Aorta (tissue), 5 donors: ENCODE measurements around the gene RIPOR1. TPM values are rescaled to one million over a fixed set of nuclear protein-coding genes. Genes with fewer than 3 reads are reported as not detected.

Experiments
- ATAC-seq: fragments of 200-7000 bp; cut with Tn5 transposase; one replicate; pipeline ENCODE4 v1.9.1; 2022; ENCODE audit warnings: moderate library complexity; ENCODE audit not compliant: low FRiP score
- DNase-seq, 2 donors: peaks; one replicate each; pipeline ENCODE4 v3.0.0-alpha.2; 2020
- H3K27ac ChIP-seq, 2 donors: one replicate each; pipeline ENCODE4 v1.5.1; 2013; ENCODE audit warnings: low read length in 2 of 2, mild to moderate bottlenecking in 2 of 2, moderate library complexity in 2 of 2, control low read depth in 1 of 2, inconsistent platforms in 1 of 2, low read depth in 1 of 2
- H3K27me3 ChIP-seq, 2 donors: one replicate each; pipeline ENCODE4 v1.6.1; 2013; ENCODE audit warnings: control low read depth in 1 of 2, low read length in 1 of 2, mild to moderate bottlenecking in 1 of 2, moderate library complexity in 1 of 2; ENCODE audit not compliant: insufficient read depth in 2 of 2, control insufficient read depth in 1 of 2
- H3K36me3 ChIP-seq, 2 donors: one replicate each; pipeline ENCODE4 v1.6.1; 2013; ENCODE audit warnings: control low read depth in 1 of 2, low read length in 1 of 2, mild to moderate bottlenecking in 1 of 2; ENCODE audit not compliant: insufficient read depth in 2 of 2, control insufficient read depth in 1 of 2
- H3K4me1 ChIP-seq, 2 donors: one replicate each; pipeline ENCODE4 v1.6.1; 2013; ENCODE audit warnings: low read length in 2 of 2, control low read depth in 1 of 2, mild to moderate bottlenecking in 1 of 2, moderate library complexity in 1 of 2; ENCODE audit not compliant: insufficient read depth in 2 of 2, control insufficient read depth in 1 of 2
- H3K4me3 ChIP-seq, 2 donors: one replicate each; pipeline ENCODE4 v1.5.1; 2013; ENCODE audit warnings: low read length in 2 of 2, control low read depth in 1 of 2, mild to moderate bottlenecking in 1 of 2
- H3K9me3 ChIP-seq: one replicate; pipeline ENCODE4 v1.6.1; 2013; ENCODE audit warnings: mild to moderate bottlenecking, low read length; ENCODE audit not compliant: control insufficient read depth
- WGBS, 2 donors: extraction: QIAGEN DNeasy Blood & Tissue Kit; methylation state at CpG; one replicate each; pipeline ENCODE4 v1.1.7; 2013; 5-methylcytosine and 5-hydroxymethylcytosine counted together
- intact Hi-C, 2 donors: fragments of 100-400 bp; cut with DNase I; formaldehyde crosslinking; loops; one replicate each; pipeline versions ENCODE4 v1.14.2 to v1.15.0; 2022
- polyA plus RNA-seq, 2 donors: library from polyadenylated mRNA; stranded (reverse); fragments of 200-250 nt; gene quantifications; one replicate each; pipeline ENCODE4 v1.2.3, GENCODE V29; 2013
- total RNA-seq, 2 donors: library from RNA; stranded (reverse); fragmentation: NEBNext Ultra II Directional; extraction: Animal tissue kit (Norgen Biotek cat#: 25700); gene quantifications; one replicate each; pipeline ENCODE4 v1.2.1, GENCODE V29; 2021
- donor health status: healthy with polysubstance abuse.
- donor health status: Bipolar disorder and iron deficiency.
- donor health status: DM: no; HTN: no; CAD: no.
- donor health status: DM: no; HTN: no; CAD: no.
- donor health status: DM: yes; HTN: yes; CAD: no.

RIPOR1 gene
- total and polyA plus RNA-seq, 4 donors = 22.7 to 120 (median 85.5) TPM

DNA sequence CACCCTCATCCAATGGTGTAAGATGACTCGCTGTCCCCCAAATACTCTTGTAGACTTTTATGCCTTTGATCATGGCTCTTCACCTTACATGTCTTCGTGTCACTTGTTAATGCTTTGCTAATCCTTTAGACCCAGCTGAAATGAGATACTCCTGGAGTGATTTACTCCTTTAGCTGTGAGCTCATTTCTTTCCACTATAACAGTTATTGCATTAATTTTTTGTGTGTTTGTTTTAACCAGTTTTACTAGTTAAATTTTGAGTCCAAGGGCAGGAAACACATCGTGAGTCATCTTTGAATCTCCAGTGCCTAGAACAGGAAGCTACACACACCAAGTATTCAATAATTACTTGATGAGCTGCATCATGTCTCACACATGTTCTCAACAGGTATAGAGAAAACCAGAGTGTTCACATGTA lies 27.2 kb downstream of the RIPOR1 start:
- ATAC-seq (no peak), DNase-seq (no peak)
- intact Hi-C loops = no loop called here

DNA sequence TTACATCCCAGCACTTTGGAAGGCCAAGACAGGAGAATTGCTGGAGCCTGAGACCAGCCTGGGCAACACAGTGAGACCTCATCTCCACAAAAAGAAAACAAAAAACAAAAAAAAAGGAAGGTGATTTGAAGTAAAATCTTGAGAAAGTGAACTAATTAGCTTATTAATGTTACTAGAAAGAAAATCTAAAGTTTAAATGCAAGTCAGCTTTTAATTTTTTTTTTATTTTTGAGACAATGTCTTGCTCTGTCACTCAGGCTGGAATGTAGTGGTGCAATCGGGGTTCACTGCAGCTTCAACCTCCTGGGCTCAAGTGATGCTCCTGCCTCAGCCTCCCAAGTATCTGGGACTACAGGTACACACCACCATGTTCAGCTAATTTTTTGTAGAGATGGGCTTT lies 30.2 kb downstream of the RIPOR1 start:
- 82 to 94% methylated on average over 1 of the region's 1 CpG for WGBS, 2 donors

More for the DNA sequence above, 27.2 kb downstream of the RIPOR1 start:
- Histone ChIP-seq H3K27me3 (no peaks in the 10 kb centered on the region), H3K4me3 (no peak overlapping the region), H3K9me3 (no peaks in the 10 kb centered on the region), H3K36me3 (no peaks in the 10 kb centered on the region), H3K27ac (no peak overlapping the region), H3K4me1 (no peaks in the 10 kb centered on the region)
- 77 to 79% methylated on average over 3 of the region's 3 CpGs for WGBS, 2 donors

DNA sequence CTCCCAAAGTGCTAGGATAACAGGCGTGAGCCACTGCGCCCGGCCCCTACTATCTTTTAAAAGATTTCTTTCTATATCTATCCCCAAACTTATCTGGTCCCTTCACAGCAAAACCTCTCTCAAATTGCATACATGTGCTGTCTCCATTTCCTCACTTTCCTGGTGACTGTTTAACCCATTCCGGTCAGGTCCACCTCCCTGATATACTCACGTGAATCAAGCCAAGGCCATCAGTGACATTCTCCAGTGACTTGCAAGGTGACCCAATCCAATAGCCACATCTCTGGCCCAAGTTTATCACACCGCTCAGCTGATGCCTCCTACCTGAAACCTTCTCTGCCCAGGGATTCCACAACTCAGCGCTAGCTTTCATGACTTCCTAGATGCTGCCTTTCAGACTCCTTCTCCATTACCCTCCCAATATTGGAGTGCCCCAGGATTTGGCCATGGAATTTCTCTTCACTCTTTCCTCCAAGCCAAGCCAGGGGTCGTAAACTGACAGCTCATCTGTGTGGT lies 32.3 kb downstream of the RIPOR1 start:
- H3K27me3 ChIP-seq = no peaks in the 10 kb centered on the region
- intact Hi-C loops = loop anchor here in 1 of 2 donors (5.0 kb wide), 2 partner anchors 34 to 101 kb away; partner anchors contain the start of genes ACD, PARD6A and RIPOR1
- H3K9me3 ChIP-seq = no peaks in the 10 kb centered on the region
- no peaks in the 10 kb centered on the region for H3K36me3 ChIP-seq
- DNase-seq (peak in 1 of 2 donors; percentile 9), ATAC-seq (no peak)
- H3K4me3 ChIP-seq = no peak overlapping the region
- H3K27ac ChIP-seq = no peak overlapping the region
- H3K4me1 ChIP-seq = no peaks in the 10 kb centered on the region
- WGBS, 2 donors = 78 to 86% methylated on average over 8 of the region's 8 CpGs

More for the DNA sequence above, 30.2 kb downstream of the RIPOR1 start:
- peak in 1 of 2 donors; percentile 10 for DNase-seq
- Histone ChIP-seq H3K4me3 (no peak overlapping the region), H3K9me3 (no peaks in the 10 kb centered on the region), H3K36me3 (no peaks in the 10 kb centered on the region), H3K27me3 (no peaks in the 10 kb centered on the region), H3K27ac (no peak overlapping the region), H3K4me1 (no peaks in the 10 kb centered on the region)
- no peak for ATAC-seq
- intact Hi-C loops = no loop called here

DNA sequence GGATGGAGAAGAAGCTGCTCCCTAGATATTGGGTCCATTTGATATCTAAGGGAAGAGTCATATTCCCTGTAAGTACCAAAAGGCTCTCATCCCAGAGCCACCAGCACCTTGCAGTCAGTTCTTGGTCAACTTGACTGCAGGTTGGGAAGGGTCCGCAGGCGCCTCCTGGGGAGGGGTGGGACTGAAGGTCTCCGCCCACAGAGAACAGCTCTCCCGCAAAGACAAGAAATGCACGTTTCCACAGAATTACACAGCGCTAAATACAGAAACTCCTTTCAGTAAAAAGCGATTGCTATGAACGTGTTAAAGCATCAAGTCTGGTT lies 32.8 kb downstream of the RIPOR1 start:
- Histone ChIP-seq H3K4me1 (no peaks in the 10 kb centered on the region), H3K4me3 (peak overlapping the region; percentile 9 to 37), H3K27me3 (no peaks in the 10 kb centered on the region), H3K9me3 (no peaks in the 10 kb centered on the region), H3K36me3 (no peaks in the 10 kb centered on the region), H3K27ac (peak overlapping the region in 1 of 2 donors; percentile 64)
- ATAC-seq (peak; percentile 1), DNase-seq (no peak)
- 2 to 3% methylated on average over 8 of the region's 8 CpGs for WGBS, 2 donors
- intact Hi-C loops = loop anchor here in 1 of 2 donors (5.0 kb wide), 2 partner anchors 34 to 101 kb away; partner anchors contain the start of genes ACD, PARD6A and RIPOR1

DNA sequence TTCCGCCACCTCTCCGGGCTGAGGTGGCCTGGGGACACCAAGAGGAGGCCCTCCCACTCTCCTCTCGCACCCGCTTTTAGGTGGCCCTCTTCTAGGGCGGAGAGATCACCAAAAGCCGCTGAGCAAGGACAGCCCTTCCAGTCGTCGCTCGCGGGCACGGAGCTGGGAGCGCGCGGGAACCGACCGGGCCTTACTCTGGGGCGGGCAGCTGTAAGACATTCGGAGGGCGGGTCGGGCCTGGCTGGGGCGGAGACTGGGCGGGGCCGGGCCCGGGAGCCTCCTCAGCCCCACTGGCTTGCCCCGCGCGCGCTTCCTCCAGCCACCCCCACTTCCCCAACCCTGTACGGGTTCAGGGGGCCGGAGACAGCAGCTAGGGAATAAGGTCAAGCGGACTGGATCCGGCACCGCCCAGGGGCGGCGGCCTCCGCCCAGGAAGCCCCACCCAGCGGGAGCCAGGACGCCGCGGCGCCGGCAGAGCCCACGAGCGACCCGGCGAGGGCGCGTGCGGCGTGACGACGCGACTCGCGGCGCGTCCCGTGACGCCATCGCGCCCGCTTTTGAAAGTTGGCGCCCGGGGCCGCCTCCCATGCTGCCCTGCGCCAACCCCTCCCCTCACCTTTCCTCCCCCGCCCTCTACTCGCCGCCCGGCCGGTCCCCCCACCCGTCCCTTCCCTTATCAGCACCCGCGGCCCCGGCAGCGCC lies 33.3 kb downstream of the RIPOR1 start:
- peak overlapping the region; percentile 77 to 81 for H3K4me3 ChIP-seq
- no peaks in the 10 kb centered on the region for H3K36me3 ChIP-seq
- H3K9me3 ChIP-seq = no peaks in the 10 kb centered on the region
- peak overlapping the region in 1 of 2 donors; percentile 64 for H3K27ac ChIP-seq
- 0% methylated on average over 37 to 76 of the region's 76 CpGs for WGBS, 2 donors
- H3K4me1 ChIP-seq = no peaks in the 10 kb centered on the region
- no peaks in the 10 kb centered on the region for H3K27me3 ChIP-seq
- peak; percentile 95 for ATAC-seq
- intact Hi-C loops = loop anchor here (1.0 to 5.0 kb wide), 5 partner anchors 33 to 105 kb away; partner anchors contain the start of genes ACD (in 2 of the 2), PARD6A (in 2 of the 2) and RIPOR1 (in 2 of the 2)
- peak; percentile 98 to 99 for DNase-seq

DNA sequence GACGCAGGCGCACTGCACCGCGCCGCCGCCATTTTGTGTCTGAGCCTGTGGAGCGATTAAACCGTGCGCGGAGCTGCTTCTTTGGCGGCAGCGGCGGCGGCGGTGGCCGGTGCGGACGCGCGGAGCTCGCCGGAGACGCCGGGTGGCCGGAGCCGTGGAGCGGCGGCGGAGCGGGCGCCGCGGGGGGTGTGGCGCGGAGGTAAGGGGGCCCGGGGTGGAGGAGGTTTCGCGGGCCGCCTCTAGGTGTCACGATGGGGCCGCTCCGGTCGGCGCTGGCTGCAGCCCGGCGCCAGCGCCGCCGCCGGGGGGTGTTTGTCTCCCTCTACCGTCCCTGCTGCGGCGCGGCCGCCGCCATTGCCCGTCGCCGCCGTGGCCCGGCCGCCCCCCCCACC lies 33.9 kb downstream of the RIPOR1 start, which contains the start of gene CTCF:
TSS of gene CTCF (plus strand) at position 1 of the 392 bp plus-strand sequence. CDS start 48,307 bp downstream, outside the sequence.
- intact Hi-C loops = loop anchor here (1.0 to 5.0 kb wide), 5 partner anchors 34 to 105 kb away; partner anchors contain the start of genes ACD (in 2 of the 2), PARD6A (in 2 of the 2) and RIPOR1 (in 2 of the 2)

DNA sequence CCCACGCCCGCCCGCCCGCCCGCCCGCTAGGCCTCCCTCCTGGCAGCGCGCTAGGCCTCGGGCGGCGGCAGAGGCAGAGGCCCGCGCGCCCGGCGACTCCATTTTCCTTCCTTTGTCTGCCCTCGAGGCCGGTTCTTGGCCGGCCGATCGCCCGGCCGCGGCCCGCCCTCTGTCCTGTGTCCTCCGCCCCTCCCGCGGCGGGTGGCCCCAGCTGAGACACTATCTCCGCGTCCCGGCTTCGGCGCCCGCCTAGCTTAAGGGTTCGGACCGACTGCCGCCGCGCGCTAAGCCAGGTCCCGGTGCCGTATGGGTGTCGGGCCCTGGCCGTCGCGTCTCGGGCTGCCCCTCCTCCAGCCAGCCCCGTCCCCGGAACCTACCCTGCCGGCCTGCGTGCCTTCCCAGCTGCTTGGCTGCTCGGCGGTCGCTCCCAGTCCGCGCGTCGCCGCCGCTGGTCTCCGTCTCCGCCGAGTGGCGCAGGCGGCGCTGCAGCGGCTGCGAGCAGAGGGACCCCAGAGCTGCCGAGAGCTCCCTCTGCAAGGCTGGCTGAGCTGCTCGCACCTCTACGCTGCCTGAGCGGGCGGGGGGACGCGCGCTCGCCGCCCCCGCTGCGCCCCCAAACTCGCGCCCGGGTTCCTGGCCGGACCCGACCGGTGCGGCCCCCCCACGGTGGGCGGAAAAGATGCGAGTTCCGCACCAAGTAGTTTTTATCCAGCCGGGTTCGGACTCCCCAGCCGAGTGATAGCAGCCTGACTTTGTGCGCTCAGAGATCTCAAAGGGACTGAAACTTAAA lies 34.5 kb downstream of the RIPOR1 start:
- intact Hi-C loops = loop anchor here (1.0 to 5.0 kb wide), 5 partner anchors 34 to 104 kb away; partner anchors contain the start of genes ACD (in 2 of the 2), PARD6A (in 2 of the 2) and RIPOR1 (in 2 of the 2)
- no peaks in the 10 kb centered on the region for H3K9me3 ChIP-seq
- peak; percentile 45 for ATAC-seq
- peak overlapping the region; percentile 77 to 81 for H3K4me3 ChIP-seq
- H3K27ac ChIP-seq = peak overlapping the region; percentile 57 to 81
- peak; percentile 76 to 90 for DNase-seq
- no peaks in the 10 kb centered on the region for H3K36me3 ChIP-seq
- no peaks in the 10 kb centered on the region for H3K4me1 ChIP-seq
- 0% methylated on average over 61 to 96 of the region's 96 CpGs for WGBS, 2 donors
- no peaks in the 10 kb centered on the region for H3K27me3 ChIP-seq

More for the DNA sequence above, 33.9 kb downstream of the RIPOR1 start, which contains the start of gene CTCF:
- ATAC-seq (peak; percentile 80), DNase-seq (peak; percentile 87 to 94)
- H3K27me3 ChIP-seq = no peaks in the 10 kb centered on the region
- peak within 1 kb of the TSS; percentile 57 to 81 for H3K27ac ChIP-seq
- WGBS, 2 donors = 0 to 1% methylated on average over 33 to 62 of the region's 62 CpGs
- no peaks in the 10 kb centered on the region for H3K9me3 ChIP-seq
- no peaks in the 10 kb centered on the region for H3K36me3 ChIP-seq
- H3K4me1 ChIP-seq = no peaks in the 10 kb centered on the region
- peak within 1 kb of the TSS; percentile 77 to 81 for H3K4me3 ChIP-seq
